Activated T-helper 2 cell treated with anti-CD3 and anti-CD28 coated beads, Interferon-gamma antibody, Interleukin-2, Interleukin-4, amounts not matched to agents 10 μg/mL and 5 μg/mL and 100 μg/mL, durations not matched to agents 14 hours and 24 hours and 36 hours (primary cell): ENCODE measurements around the gene IL1RN. TPM values are rescaled to one million over a fixed set of nuclear protein-coding genes. Genes with fewer than 3 reads are reported as not detected.
A peak's percentile ranks its signal among the peaks of the same experiment; 100 is the strongest.

ENCODE experiments used
- DNase-seq: peaks from one replicate; pipeline ENCODE4 v3.0.0; 2021; ENCODE audit warnings: low spot score
- H3K27ac Mint-ChIP-seq: one replicate; pipeline ENCODE4 v1.8.0; 2021; ENCODE audit warnings: mixed read lengths
- H3K27me3 Mint-ChIP-seq: one replicate; pipeline ENCODE4 v1.8.0; 2021; ENCODE audit warnings: low read depth, mixed read lengths
- H3K36me3 Mint-ChIP-seq: one replicate; pipeline ENCODE4 v1.8.0; 2021; ENCODE audit warnings: low read depth, mixed read lengths
- H3K4me1 Mint-ChIP-seq: one replicate; pipeline ENCODE4 v1.8.0; 2021; ENCODE audit warnings: low read depth, mixed read lengths
- H3K4me3 Mint-ChIP-seq: one replicate; pipeline ENCODE4 v1.8.0; 2021; ENCODE audit warnings: low read depth, mild to moderate bottlenecking, moderate library complexity, mixed read lengths
- H3K9me3 Mint-ChIP-seq: one replicate; pipeline ENCODE4 v1.8.0; 2021; ENCODE audit warnings: mixed read lengths
- intact Hi-C: fragments of 100-400 bp; cut with micrococcal nuclease; formaldehyde crosslinking; loops from one replicate; pipeline ENCODE4 v1.15.1; 2023
- total RNA-seq: library from RNA; stranded (reverse); gene quantifications from 2 replicates; pipeline ENCODE4 v1.2.3, GENCODE V29; 2022

The IL1RN gene
- total RNA-seq, 1 donor from 2014 or later, result 15.9 TPM

DNA sequence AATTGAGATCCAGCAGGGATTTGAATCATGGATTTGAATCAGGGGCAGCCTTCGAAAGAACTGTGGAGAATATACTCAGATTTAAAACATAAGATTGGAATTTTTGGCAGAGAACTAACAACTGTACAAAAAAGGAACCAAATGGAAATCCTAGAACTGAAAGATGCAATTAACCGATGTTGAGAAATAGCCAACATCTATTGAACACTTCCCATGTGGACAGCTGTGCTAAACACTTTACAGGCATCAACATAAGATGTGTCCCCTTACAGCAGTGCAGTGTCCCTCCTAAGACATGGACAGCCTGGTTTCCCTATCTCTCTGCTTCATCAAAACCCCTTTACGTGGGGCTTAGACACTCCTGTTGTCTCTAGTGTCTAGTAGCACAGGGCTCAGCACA lies 3.7 kb upstream of the IL1RN start:
- peak overlapping the region; percentile 2 for H3K27ac Mint-ChIP-seq
- H3K27me3 Mint-ChIP-seq, result no peaks in the 10 kb centered on the region
- no peak overlapping the region for H3K4me3 Mint-ChIP-seq
- H3K36me3 Mint-ChIP-seq, result no peaks in the 10 kb centered on the region
- H3K9me3 Mint-ChIP-seq, result no peaks in the 10 kb centered on the region
- intact Hi-C loops, result loop anchor here (2.0 to 5.0 kb wide), 2 partner anchors 19 to 41 kb away; no protein-coding TSS in a partner anchor
- no peak for DNase-seq
- peaks cover 73% of the 10 kb centered on the region for H3K4me1 Mint-ChIP-seq

DNA sequence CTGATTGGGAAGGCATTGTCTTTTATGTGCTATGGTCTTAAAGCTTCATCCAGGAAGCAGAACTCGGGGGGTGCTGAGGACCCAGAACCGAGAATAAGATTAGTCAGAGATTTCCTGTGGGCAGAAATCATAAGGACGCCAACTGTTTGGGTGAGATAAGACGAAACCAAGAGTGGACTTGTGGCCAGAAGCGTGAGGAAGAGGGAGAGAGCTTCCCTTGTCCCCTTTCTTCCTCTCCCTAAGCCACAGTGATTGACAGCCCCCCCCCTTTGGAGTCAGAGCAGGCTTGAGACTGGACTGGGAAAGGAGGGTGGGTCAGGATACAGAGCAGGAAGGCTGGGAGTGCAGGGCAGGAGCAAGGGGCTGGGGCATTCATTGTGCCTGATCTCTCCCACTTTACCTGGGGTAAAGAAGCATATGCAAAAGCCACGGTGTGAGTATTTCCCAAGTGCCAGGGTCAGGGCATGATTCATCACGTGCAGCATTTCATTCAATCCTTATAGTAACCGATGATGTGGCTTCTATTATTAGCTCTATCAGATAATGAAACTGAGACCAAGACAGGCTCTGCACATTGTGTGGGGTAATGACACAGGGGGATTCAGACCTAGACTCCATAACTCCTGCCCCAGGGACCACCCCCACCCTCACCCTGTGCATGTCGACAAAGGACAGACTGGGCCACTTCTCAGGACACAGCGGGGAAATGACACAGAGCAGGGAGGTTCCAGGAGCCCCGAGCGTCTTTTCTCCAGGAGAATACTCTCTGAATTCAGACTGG lies 3.0 kb upstream of the IL1RN start:
- intact Hi-C loops, result loop anchor here (2.0 to 5.0 kb wide), 2 partner anchors 20 to 42 kb away; no protein-coding TSS in a partner anchor
- H3K36me3 Mint-ChIP-seq, result no peaks in the 10 kb centered on the region
- H3K4me1 Mint-ChIP-seq, result peaks cover 71% of the 10 kb centered on the region
- peak overlapping the region; percentile 51 for H3K27ac Mint-ChIP-seq
- H3K27me3 Mint-ChIP-seq, result no peaks in the 10 kb centered on the region
- H3K4me3 Mint-ChIP-seq, result no peak overlapping the region
- no peak for DNase-seq
- no peaks in the 10 kb centered on the region for H3K9me3 Mint-ChIP-seq

DNA sequence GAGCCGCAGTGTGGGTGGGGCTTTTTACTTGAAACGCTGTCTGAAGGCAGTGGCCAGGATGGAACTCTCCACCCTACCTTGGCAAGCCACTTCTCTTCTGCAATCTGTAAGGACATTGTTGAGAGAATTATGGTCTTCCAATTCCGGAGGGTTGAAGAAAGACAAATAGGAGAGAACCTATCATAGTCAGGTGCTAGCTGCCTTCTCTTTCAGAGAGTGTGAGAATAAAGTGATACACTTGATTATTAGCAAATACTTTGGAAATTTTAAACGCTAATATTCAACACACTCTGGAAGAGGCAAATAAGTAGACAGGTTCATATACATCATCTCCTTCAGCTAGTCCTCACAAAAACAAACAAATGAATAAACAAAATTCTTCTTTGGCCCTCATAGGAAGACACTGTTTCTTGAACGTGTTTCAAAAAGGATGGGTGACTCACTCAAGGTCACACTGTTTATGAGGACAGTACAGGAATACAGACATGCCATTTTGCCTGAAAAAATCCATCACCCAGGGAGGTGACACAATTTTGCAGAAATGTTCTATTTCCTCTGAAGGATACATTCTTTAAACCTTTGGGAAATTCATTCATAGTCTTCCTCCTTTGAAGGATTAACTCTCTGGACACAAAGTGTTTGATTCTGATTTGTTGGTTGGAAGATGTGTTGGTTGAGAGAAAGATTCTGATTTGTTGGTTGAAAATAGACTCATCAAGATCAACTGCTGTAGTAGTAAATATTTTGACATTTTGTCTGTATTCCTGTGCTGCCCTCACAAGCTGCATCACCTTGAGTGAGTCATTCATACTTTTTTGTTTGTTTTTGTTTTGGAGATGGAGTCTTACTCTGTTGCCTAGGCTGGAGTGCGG lies 2.2 kb upstream of the IL1RN start:
- no peaks in the 10 kb centered on the region for H3K36me3 Mint-ChIP-seq
- H3K4me1 Mint-ChIP-seq, result peaks cover 66% of the 10 kb centered on the region
- no peaks in the 10 kb centered on the region for H3K27me3 Mint-ChIP-seq
- no peaks in the 10 kb centered on the region for H3K9me3 Mint-ChIP-seq
- DNase-seq, result no peak
- H3K27ac Mint-ChIP-seq, result peak overlapping the region; percentile 19
- intact Hi-C loops, result loop anchor here (2.0 to 5.0 kb wide), 2 partner anchors 20 to 43 kb away; no protein-coding TSS in a partner anchor
- H3K4me3 Mint-ChIP-seq, result no peak overlapping the region

DNA sequence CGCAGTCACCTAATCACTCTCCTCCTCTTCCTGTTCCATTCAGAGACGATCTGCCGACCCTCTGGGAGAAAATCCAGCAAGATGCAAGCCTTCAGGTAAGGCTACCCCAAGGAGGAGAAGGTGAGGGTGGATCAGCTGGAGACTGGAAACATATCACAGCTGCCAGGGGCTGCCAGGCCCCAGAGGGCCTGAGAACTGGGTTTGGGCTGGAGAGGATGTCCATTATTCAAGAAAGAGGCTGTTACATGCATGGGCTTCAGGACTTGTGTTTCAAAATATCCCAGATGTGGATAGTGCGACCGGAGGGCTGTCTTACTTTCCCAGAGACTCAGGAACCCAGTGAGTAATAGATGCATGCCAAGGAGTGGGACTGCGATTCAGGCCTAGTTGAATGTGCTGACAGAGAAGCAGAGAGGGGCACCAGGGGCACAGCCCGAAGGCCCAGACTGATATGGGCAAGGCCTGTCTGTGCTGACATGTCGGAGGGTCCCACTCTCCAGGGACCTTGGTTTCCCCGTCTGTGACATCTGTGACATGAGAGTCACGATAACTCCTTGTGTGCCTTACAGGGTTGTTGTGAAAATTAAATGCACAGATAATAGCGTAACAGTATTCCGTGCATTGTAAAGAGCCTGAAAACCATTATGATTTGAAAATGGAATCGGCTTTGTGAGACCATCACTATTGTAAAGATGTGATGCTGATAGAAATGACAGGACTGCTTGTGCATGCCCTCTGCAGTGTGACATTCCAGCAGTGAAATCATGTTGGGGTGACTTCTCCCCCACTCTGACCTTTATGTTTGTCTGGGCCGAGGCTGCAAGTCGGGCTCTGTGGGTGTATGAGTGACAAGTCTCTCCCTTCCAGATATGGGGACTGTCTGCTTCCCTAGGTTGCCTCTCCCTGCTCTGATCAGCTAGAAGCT lies 510 bp downstream of the IL1RN start:
- intact Hi-C loops, result no loop called here
- H3K27me3 Mint-ChIP-seq, result no peaks in the 10 kb centered on the region
- H3K9me3 Mint-ChIP-seq, result no peaks in the 10 kb centered on the region
- H3K4me3 Mint-ChIP-seq, result no peak overlapping the region
- H3K4me1 Mint-ChIP-seq, result peaks cover 50% of the 10 kb centered on the region
- H3K27ac Mint-ChIP-seq, result no peak overlapping the region
- no peak for DNase-seq
- H3K36me3 Mint-ChIP-seq, result no peaks in the 10 kb centered on the region

DNA sequence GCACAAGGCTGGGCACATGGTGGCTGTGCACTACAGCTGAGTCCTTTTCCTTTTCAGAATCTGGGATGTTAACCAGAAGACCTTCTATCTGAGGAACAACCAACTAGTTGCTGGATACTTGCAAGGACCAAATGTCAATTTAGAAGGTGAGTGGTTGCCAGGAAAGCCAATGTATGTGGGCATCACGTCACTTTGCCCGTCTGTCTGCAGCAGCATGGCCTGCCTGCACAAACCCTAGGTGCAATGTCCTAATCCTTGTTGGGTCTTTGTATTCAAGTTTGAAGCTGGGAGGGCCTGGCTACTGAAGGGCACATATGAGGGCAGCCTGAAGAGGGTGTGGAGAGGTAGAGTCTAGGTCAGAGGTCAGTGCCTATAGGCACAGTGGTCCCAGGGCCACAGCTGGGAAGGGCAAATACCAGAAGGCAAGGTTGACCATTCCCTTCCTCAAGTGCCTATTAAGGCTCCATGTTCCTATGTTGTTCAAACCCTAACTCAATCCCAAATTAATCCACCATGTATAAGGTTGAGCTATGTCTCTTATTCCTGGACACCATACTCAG lies 2.2 kb downstream of the IL1RN start:
- no peak overlapping the region for H3K4me3 Mint-ChIP-seq
- intact Hi-C loops, result no loop called here
- H3K4me1 Mint-ChIP-seq, result peaks cover 45% of the 10 kb centered on the region
- no peaks in the 10 kb centered on the region for H3K9me3 Mint-ChIP-seq
- DNase-seq, result no peak
- no peak overlapping the region for H3K27ac Mint-ChIP-seq
- H3K36me3 Mint-ChIP-seq, result no peaks in the 10 kb centered on the region
- no peaks in the 10 kb centered on the region for H3K27me3 Mint-ChIP-seq

DNA sequence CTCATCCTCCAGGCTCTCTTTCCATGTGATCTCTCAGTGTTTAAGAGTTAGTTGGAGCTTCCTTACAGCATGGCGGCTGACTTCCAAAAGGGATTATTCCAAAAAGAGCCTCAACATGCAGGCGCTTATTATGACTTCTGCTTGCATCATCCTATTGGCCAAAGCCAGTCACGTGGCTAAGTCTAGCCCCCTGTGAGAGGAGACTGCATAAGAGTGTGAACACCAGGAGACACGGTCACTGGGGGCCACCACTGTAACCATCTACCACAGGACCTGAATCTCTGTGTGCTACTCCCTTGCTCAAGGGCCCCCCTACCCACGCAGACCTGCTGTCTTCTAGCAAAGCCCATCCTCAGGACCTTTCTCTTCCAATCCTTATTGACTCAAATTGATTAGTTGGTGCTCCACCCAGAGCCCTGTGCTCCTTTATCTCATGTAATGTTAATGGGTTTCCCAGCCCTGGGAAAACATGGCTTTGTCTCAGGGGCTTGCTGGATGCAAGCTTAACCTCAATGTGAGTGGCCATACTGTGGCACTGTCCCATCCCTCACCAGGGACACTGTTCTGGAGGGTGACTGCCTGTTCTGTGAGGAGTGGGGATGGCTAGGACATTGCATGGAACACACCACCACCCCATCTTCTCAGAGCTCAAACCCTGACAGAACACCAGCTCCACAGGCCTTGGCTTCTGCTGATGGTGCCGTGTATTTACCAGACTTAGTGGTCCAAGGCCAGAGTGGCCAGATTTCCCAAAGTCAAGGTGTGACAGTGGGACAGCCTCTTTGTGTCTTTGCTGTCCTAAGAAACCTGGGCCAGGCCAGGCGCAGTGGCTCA lies 4.2 kb downstream of the IL1RN start:
- no peak overlapping the region for H3K27ac Mint-ChIP-seq
- H3K36me3 Mint-ChIP-seq, result no peaks in the 10 kb centered on the region
- no peak overlapping the region for H3K4me3 Mint-ChIP-seq
- intact Hi-C loops, result no loop called here
- DNase-seq, result no peak
- H3K4me1 Mint-ChIP-seq, result peaks cover 27% of the 10 kb centered on the region
- no peaks in the 10 kb centered on the region for H3K27me3 Mint-ChIP-seq
- H3K9me3 Mint-ChIP-seq, result no peaks in the 10 kb centered on the region

DNA sequence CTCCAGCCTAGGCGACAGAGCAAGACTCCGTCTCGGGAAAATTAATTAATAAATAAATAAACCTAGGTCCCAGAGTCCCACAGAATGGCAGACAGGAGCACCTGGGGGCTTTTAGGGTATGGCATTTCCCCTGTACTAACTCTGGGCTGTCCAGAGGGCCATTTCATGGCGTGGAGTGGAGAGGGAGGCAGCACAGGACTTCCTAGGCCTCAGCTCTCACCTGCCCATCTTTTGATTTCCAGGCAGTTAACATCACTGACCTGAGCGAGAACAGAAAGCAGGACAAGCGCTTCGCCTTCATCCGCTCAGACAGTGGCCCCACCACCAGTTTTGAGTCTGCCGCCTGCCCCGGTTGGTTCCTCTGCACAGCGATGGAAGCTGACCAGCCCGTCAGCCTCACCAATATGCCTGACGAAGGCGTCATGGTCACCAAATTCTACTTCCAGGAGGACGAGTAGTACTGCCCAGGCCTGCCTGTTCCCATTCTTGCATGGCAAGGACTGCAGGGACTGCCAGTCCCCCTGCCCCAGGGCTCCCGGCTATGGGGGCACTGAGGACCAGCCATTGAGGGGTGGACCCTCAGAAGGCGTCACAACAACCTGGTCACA lies 5.1 kb downstream of the IL1RN start:
- DNase-seq, result no peak
- H3K4me1 Mint-ChIP-seq, result peaks cover 28% of the 10 kb centered on the region
- H3K36me3 Mint-ChIP-seq, result no peaks in the 10 kb centered on the region
- no peaks in the 10 kb centered on the region for H3K9me3 Mint-ChIP-seq
- H3K27me3 Mint-ChIP-seq, result no peaks in the 10 kb centered on the region
- H3K4me3 Mint-ChIP-seq, result no peak overlapping the region
- no peak overlapping the region for H3K27ac Mint-ChIP-seq
- intact Hi-C loops, result no loop called here

DNA sequence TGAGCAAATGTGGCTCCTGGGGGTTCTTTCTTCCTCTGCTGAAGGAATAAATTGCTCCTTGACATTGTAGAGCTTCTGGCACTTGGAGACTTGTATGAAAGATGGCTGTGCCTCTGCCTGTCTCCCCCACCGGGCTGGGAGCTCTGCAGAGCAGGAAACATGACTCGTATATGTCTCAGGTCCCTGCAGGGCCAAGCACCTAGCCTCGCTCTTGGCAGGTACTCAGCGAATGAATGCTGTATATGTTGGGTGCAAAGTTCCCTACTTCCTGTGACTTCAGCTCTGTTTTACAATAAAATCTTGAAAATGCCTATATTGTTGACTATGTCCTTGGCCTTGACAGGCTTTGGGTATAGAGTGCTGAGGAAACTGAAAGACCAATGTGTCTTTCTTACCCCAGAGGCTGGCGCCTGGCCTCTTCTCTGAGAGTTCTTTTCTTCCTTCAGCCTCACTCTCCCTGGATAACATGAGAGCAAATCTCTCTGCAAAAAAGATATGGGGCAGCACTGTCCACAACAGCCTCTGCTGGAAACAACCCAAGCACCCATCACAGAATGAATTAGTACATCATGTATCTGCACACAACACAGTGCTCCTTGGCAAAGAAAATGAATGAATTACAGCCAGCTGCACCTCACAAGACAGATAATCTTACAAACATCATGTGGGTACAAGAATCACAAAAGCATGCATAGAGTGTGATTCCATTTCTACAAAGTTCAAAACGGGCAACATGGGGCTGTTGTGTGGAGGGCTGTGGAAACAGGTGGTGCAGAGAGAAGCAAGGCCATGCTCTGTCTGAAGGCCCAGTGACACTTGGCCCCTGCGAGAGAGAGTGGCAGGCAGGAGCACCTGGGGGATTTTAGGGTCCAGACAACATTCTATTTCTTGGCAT lies 6.6 kb downstream of the IL1RN start:
- Mint-ChIP-seq H3K4me3 (no peak overlapping the region), H3K36me3 (no peaks in the 10 kb centered on the region), H3K27me3 (no peaks in the 10 kb centered on the region), H3K4me1 (peaks cover 32% of the 10 kb centered on the region), H3K9me3 (no peaks in the 10 kb centered on the region), H3K27ac (peak overlapping the region; percentile 9)
- intact Hi-C loops, result no loop called here
- no peak for DNase-seq

DNA sequence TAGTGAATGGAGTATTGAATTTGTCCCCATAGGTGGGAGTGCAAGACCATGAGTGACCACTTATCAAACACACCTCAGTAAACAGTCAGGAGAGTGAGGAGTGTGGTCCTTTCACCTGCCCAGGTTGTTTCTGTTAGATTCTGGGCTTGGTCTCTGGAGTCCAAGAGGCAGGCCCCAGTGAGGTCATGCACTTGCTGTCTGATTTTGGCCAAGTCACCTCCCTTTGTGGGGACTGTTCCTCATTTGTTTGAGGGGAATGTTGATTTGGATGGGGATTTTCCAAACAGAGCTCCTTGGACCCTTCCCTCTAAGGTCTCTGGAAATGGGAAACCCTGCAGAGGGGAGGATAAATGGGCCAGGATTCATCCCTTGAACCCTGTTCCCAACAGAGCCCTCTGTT lies 7.3 kb downstream of the IL1RN start:
- DNase-seq, result no peak
- H3K27me3 Mint-ChIP-seq, result no peaks in the 10 kb centered on the region
- H3K4me1 Mint-ChIP-seq, result peaks cover 39% of the 10 kb centered on the region
- H3K27ac Mint-ChIP-seq, result no peak overlapping the region
- no peaks in the 10 kb centered on the region for H3K36me3 Mint-ChIP-seq
- H3K9me3 Mint-ChIP-seq, result no peaks in the 10 kb centered on the region
- H3K4me3 Mint-ChIP-seq, result no peak overlapping the region
- intact Hi-C loops, result loop anchor here (5.0 kb wide), 1 partner anchor 238 kb away; no protein-coding TSS in a partner anchor

DNA sequence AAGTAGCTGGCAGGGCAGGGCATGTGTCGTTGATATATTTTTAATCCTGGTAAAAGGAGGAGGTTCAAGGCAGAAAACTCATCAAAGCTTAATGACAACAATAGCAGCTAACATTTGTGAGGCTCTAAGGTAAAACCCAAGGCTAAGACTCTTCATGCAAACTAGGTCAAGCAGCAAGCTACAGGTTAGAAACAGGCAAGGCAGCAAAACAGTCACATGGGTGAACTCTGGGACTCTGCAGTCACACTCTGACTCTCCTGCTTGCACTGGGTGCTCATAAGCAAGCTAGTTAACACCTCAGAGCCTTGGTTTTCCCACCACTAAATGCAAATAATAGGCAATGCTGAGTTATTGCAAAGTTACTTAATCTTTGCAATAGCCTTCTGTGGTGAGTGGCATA lies 7.9 kb downstream of the IL1RN start:
- H3K4me1 Mint-ChIP-seq, result peaks cover 39% of the 10 kb centered on the region
- no peak for DNase-seq
- H3K27me3 Mint-ChIP-seq, result no peaks in the 10 kb centered on the region

More for the DNA sequence above, 7.9 kb downstream of the IL1RN start:
- intact Hi-C loops, result loop anchor here (5.0 kb wide), 1 partner anchor 237 kb away; no protein-coding TSS in a partner anchor
- Mint-ChIP-seq H3K27ac (no peak overlapping the region), H3K36me3 (no peaks in the 10 kb centered on the region), H3K4me3 (no peak overlapping the region), H3K9me3 (no peaks in the 10 kb centered on the region)
